ENCODE data around the gene WDR7.

WDR7 gene

DNA sequence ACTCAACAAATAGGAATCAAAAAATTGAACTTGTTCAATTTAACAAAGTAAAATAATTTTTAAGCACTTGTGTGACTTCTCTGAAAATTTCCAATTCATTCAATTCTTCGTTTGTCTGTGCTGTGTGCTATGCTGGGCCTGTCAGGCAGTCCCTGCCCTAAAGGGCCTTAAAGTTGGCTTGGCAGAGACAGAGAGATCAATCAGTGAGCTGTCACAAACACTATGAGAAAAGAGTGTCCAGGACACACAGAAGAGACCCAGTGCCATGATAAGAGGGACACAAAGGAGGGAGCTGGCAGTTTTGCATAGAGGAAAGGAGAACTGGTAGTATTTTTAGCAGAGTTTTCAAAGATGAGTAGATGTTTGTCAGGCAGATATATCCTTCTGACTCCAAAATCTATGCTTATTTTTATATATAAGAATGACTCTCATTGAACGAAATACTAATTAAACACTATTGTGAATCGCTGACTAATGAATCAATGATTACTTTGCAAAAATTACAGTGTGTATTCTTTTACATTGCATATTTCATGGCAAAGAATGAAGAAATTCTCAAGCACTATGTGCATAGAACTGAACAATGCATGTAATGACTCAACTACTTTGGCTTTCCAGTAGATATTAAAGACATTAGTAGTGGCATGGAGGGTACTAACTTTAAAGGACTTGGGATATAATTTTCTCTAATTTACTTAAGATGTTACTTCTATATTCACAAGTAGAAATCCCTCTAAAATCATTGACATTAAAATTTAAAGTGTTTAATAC lies 302.5 kb downstream of the WDR7 start:
- DNase-seq, result no peak

DNA sequence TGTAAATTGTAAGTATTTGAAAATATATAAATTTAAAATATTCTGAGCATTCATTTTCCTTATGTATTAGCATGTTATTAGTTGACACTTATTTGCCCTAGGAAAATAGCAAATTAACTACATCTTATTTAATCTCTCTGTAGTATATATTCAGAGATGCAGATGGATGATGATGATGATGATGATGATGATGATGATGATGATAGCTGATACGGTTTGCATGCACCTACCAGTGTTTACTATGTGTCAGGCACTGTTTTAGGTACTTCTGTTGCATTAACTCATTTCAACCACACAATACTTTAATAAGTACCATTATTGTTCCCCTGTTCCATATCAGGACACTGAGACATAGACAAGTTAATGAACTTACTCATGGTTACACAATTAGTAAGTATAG lies 304.3 kb downstream of the WDR7 start:
- no peak for DNase-seq

DNA sequence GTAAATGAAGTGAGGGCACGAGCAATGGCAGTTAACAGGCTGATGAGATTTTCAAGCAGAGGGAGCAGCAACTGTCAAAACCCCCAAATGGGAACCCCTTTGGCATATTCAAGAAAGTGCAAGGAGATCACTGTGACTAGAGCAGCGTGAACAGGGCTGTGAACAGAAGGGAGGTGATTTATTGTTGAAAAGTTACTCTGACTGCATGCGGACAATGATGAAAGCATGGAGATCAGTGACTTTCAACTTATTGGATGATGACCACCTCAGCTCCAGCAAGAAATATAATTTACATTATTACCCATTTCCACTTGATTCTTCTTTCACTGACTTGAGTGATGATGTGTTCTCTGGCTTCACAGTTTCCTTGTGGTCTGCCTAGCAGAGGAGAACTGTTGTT lies 308.0 kb downstream of the WDR7 start:
- no peak for DNase-seq

DNA sequence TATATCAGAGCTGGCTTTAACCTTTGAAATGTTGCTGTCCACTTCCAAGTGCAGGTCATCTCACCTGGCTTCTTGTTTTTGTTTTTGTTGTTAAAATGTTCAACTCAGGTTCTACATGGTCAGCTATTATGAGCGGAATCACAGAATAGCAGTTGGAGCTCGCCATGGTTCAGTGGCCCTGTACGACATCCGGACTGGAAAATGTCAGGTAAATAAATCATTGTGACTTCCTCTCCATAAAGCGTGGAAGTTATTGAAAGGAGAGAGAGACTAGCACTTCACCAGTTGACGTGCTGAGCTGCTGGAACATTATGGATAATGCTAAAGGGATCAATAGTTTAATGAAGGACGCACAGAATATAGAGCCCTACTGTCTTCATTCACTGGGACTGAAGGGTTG lies 311.2 kb downstream of the WDR7 start:
- DNase-seq, result no peak

DNA sequence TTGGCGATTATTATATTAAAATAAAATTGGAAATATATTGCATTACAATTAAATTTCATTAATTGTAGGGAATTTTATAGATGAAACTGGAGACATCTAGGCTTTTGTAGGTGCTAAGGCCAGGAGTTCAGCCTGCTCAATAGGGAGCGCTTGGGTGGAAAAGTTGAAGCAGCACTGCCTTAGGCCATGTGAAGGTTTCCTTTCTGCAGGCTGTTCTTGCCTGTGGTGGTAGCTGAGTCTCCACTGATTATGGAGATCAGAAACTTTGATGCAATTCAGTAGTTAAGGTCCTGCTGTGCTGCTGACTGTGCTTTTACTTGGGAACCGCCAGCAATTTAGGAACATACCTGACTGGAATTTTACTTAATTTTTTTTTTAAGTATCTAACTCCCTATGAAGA lies 315.9 kb downstream of the WDR7 start:
- no peak for DNase-seq

DNA sequence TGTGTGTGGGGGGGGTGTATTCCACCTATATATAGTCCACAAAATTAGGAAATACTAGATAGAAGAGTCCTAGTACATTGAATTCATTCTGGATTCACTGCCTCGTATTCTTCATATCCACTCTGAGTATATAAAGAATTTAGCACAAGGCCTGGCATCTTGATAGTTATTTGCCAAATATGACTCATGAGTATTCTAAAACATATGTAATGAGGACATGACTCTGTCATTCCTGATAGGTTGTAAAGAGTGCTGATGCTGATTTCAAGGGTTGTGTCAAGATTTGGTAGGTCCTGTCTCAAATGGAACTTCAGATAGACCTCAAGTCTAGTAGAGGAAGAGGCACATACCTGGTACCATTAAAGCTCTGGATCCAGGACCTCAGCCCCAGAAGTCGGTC lies 322.3 kb downstream of the WDR7 start:
- no peak for DNase-seq

DNA sequence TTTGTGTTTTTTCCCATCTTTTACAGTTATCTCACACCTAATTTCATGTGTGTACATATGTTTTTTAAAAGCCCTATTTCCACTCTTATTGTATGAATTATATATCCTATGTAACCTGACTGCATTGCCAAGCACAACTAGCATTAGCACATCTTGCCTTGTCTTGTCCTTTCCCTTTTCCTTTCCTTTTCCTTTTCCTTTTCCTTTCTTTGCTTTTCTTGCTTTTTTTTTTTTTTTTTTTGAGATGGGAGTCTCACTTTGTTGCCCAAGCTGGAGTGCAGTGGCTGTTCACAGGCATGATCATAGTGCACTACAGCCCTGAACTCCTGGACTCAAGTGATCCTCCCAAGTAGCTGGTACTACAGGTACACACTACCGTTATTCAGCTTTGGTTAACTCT lies 323.0 kb downstream of the WDR7 start:
- no peak for DNase-seq

DNA sequence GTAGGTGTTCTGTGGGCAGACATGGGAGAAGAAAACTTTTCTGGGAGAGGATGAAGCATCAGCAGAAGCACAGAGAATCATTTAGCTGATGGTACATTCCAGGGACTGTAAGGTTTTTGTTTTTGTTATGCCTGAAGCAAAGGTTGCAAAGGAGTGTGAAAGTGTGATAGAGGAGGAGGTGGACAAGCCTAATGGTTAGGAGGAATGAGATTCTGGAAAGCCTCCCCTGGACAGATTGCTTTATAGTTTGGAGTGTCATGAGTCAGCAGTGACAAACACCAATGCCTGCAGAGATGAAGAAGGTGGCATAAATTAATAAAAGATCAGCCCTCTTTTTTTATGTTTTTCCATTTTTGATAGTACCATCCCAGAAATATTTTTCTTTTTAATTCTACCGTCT lies 324.1 kb downstream of the WDR7 start:
- DNase-seq, result no peak

DNA sequence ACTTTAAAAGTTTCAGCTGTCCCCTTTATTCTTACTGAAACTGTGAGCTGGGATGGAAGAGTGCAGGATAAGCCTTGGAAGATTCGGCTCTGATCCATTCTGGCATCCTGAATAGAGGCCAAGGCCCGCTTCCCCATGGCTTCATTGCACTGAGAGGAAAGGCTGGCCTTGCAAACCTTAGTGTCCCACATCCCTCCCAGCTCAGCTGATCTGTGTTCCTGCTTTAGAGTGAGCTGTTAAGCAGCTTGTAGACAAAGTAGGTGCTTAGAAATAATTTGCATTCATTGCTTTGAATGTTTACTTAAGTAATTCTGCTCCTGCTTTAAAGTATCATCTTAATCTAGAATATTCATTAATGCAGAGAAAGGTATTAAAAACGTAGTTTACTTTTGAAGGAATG lies 326.1 kb downstream of the WDR7 start:
- DNase-seq, result no peak

DNA sequence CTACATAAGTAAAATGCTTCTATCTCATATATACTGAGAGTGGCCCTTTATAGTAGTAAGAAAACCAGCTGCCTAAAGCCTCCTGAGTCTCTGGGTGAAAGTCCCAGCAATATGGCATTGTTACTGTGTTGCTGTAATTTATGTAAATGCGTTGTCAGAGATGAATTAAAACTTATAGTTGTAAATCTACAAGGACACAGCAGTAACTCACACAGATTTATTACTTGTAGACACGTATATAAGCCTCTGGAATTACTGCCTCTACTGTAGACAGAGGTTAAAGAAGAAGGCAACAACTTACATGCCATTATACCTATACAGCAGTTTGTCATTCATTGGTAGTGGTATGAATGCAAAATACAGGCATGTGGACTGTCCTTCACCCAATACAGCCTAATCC lies 326.6 kb downstream of the WDR7 start:
- no peak for DNase-seq

DNA sequence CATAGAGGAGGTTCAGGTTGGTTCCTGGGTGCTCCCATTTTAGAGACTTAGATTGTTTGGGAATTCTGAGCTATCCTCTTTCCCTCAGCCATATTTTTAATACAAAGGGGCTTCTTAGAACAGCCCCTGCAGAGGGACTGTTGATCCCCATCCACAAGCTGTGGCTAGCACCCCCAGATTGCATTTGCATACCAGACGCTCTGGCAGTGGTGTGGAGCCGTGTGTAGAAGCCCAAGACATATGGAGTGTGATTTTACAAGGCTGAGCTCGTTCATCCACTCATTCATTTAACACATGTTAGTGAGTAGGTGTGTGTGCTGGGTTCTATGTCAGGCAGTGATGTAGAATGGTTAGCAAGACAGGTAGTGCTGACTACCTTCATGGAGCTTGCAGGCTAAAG lies 329.0 kb downstream of the WDR7 start:
- no peak for DNase-seq

DNA sequence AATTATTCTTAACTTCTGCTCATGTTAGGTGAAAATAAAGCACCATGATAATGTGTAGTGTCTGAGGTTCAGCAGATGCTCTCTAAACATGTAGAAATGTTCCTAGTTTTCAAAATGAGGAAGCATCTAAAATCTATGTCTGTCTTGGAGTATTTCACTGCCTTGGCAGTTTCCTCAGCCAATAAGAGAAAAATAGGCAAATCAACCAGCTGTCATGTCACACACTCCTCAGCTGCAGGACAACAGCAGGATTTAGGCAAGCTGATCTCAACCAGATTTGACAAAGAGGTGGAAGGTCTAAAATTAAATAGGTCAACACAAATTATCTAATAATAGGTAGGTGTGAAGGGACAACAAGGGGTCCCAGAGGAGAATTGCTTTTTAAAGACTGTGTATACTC lies 331.6 kb downstream of the WDR7 start:
- DNase-seq, result no peak

DNA sequence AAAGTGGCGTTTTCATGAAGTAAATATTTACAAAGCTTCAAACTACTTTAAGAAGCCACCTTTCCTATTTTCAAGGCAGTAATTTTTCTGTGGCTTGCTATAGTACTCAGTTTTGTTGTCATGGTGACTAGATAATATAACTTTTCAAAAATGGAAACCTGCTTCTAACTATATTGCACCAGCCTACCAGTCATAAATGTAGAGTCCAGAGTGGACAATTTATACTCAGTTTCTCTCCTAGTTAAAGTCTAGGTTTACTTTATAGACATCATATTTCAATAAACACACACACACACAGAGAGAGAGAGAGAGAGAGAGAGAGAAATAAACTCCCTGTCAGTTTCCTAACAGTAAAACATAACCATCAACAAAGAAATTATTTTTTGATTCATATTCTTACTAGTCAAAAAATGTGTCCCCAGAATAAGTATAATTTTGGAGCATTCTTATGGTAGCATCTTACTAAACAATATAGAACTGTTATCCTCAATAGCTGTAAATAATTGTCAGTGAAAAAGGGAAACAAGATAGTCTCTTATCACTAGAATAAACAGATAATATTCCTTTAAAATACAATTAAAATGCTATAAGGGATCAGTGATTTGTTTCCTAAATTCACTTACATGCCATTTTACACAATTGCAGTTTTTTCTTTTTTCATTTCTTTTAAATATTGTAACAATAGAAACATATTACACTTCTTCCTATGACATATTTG lies 332.3 kb downstream of the WDR7 start:
- no peak for DNase-seq

DNA sequence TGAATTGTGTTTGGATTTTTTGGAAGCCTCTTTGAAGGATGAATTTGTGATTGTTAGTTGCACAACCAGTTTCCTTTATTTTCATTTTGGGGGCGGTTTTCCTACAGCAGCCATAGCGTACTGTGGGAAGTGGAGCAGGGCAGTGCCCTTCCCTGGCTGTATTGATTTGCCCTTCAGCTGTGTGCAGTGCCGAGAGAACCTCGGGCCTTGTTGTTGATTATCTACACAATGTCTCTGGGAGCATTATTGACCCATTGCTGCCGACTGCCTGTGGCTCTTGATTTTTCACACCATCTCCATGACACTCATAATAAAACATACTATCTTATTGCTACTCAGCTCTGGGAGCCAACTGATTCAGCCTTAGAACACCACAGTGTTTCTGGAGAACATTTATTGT lies 333.6 kb downstream of the WDR7 start:
- DNase-seq, result no peak

DNA sequence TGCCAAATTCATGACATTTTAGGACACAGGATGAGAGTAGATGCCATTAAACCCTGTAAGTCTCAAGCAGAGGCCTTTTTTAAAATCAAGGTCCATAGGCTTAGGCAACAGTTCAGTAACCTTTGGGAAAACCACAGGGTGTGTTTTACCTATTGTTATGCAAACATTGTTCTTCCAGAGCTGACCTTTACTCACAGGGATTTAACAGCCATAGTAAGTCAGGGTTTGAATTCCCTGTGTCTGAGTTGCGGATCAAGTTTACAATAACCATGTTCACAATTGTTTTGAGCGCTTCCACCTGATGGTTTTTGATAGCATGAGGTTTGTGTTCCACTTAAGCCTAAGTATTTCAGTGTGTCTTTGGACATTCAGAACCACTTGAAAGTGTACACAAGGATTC lies 335.7 kb downstream of the WDR7 start:
- no peak for DNase-seq

DNA sequence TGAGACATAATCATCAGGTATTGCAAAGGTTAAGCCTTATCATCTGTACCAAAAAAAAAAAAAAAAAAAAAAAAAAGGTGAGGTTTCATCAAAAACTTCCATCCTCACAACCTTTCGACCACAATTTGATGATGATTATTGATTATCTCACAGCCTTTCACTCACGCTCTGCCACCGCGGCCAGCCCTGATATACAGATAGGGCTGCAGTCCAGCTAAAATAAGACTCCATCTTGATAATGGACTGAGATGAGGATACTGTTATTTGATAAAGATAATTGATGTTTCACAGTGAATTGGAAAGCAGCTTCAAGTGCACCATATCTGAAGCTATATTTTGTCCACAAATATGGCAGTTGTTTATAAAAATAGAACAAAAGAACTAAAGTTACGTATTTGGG lies 336.1 kb downstream of the WDR7 start:
- no peak for DNase-seq

DNA sequence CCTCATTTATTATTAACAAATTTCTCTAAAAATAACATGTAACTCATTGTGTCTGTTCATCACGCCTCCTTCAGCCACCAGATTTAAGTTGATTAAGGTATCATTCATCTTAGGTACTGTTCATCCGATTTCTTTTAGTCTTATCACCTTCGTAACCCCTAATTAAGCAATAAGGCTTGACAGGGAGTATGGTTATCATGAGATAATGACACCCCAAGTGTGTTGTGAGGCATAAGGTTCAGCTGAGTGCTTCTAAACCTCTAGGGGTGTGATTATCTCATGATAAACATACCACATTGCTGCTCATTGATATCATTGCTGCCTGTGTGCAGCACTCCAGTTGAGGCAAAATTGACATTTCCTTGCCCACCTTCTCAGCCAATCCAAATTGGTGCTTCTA lies 336.9 kb downstream of the WDR7 start:
- no peak for DNase-seq

DNA sequence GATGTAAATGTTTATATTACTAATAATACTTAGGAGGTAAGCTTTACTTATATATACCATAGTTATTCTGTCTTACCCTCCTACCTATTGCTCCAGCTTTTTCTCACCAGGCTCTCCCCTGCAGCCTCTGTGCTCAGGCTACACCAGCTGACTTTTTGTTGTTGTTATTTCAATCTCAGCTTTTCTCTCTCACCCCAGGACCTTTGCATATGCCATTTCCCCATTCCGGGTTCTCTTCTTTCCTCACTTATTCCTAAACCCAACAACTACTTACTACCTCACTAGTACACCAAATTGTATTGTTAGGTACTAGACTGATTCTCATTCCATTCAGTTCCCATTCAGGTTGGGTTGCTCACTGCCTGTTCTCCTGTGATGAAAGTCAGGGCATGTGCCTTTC lies 339.5 kb downstream of the WDR7 start:
- DNase-seq, result no peak

DNA sequence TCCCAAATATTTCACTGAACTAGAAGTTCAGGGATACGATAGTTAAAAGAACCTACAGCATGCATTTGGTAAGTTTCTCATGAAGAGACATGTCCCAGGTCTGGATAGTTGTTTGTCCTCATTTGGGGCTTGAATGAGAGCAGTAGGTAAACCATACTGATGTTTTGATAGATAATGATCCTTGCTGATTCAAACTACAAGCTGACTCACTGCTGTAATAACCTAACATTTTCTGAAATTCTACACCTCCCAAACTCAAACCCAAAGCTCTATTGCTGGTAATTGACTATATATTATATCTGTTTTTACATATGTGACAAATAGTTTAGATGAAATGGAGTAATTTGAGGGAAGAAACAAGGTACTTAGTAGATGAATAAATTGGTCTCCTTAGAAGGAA lies 341.6 kb downstream of the WDR7 start:
- no peak for DNase-seq

DNA sequence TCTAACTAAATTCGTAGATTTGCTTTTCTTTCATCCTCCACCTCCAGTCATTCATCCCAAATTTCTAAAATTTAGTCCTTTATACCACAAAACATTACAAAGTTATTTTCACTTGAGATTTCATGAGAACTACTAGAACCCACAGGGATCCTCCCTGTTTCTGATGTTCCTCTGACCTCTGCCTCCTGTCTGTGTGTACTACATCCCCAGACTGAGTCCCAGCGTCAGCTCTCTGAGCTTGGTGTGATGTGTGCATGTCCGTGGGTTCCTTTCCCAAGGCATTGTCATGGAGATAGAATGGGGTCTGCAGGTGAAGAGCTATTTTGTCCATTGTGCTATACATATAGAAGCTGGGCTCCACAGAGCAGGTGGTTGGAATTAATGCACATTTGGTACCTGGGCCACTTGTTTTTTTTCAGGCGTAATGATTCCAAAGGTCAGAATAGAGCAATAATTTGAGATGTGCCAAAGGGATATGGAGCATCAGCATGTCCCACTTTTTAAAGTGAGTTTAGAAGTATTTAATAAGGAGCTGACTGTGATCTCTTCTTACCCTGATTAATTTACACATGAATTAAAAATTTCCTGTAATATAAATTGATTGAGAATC lies 344.5 kb downstream of the WDR7 start:
- no peak for DNase-seq

DNA sequence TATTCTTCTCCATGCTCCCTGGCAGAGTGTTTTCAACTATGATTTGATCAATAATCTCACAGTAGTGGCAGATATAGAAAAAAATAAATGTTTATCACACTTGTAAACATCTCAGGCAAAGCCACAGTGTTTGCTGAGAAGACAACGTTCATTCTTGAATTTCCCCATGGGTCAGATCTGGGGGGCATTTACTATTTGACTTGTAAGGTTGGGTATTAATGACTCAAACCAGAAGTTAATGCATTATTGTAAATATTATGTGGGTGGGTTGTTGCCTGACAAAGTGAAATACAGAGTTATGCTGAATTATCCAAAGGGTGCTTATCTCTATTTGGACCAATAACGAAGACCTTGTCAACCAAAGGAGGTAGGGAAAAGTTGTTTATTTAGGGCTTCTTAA lies 346.0 kb downstream of the WDR7 start:
- DNase-seq, result no peak

DNA sequence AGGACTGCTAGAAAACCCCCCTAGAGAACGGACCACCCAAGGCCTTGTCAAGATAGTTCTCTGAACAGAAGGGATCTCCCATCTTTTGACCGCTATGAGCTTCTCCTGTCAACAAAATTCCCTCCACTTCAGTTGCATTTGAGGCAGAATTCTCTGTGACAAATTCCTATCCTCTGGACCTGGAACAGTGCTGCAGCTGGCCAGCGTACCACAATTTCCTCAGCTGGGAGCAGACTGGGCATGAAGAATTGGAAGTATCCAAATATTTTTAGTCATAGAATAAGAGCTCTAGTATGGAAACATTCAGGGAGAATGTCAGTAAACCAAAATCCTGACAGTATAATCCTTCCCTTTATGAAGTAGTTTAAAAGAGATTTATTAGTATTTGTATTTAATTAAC lies 348.7 kb downstream of the WDR7 start:
- no peak for DNase-seq

DNA sequence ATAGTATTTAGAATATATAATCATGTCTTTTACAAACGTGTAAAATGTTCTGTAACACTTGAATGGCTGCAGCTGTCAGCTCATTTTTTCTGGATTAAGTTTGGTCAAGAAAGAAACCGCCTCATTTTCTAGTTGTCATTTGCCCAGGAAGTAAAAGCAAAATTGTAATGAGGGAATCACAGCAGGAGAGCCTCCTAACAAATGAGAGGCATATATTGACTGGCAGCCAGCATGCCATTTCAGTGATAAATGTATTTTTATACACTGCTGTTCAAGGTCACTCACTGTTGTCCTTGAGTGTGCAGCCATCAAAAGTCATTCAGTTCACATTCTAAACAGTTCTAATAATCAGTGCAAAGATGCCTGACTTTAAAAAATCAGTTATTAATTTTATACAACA lies 351.5 kb downstream of the WDR7 start:
- DNase-seq, result no peak

DNA sequence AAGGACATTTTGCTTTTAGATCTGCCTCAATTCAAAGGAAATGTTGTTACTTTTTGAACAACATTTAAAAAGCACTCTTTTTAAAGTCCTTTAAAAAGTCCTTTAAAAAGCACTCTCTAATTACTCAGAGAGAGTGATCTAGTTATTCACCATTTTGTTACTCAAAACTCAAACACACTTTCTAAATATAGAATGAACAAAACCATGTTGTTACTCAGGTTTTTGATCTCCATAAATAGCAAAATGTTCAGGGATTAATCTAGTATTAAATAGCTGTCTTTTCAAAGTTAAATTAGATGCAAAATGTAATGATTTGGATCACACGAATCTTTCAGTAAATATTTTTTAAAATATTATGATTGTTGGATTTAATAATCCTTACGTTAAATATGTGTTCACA lies 352.2 kb downstream of the WDR7 start:
- no peak for DNase-seq

Measured in activated naive CD4-positive, alpha-beta T cell (primary cell).